H1 (cell line): ENCODE measurements around the gene SUZ12. TPM values are rescaled to one million over a fixed set of nuclear protein-coding genes. Genes with fewer than 3 reads are reported as not detected.

Source experiments
- CTCF ChIA-PET: fragments of 300-600 bp; sonication (Branson Sonifier 250); formaldehyde crosslinking; loops from one replicate; lab custom pipeline; 2021; ENCODE audit not compliant: partially characterized antibody; lab: Charles Lee
- POLR2A ChIA-PET: fragments of 300-600 bp; sonication (Branson Sonifier 250); formaldehyde crosslinking; loops from one replicate; lab custom pipeline; 2021; ENCODE audit warnings: inconsistent platforms; ENCODE audit not compliant: partially characterized antibody; lab: Charles Lee
- DNase-seq, 2 experiments: peaks; one replicate each; pipeline versions ENCODE4 v3.0.0 to v3.0.0-alpha.2; 2010 to 2022; ENCODE audit warnings: low spot score in 2 of 2, low read depth in 1 of 2, mixed read lengths in 1 of 2
- FAIRE-seq: peaks from 2 replicates; lab custom pipeline; 2011; peaks lifted over from hg19 to GRCh38; lab: Jason Lieb, UNC
- H2AFZ ChIP-seq: 2 replicates; pipeline ENCODE4 v1.8.1; 2012; ENCODE audit warnings: low read length, inconsistent platforms
- H2AK5ac ChIP-seq: 2 replicates; pipeline ENCODE4 v1.6.1; 2013; ENCODE audit warnings: low read depth, low read length
- H2BK120ac ChIP-seq: replicated peaks from 2 replicates; pipeline ENCODE3; 2013; ENCODE audit warnings: low read depth, low read length, inconsistent platforms
- H2BK12ac ChIP-seq: 2 replicates; pipeline ENCODE4 v1.6.1; 2013; ENCODE audit warnings: low read depth, low read length
- H2BK15ac ChIP-seq: 2 replicates; pipeline ENCODE4 v1.6.1; 2013; ENCODE audit warnings: low read length
- H2BK20ac ChIP-seq: 2 replicates; pipeline ENCODE4 v1.6.1; 2013; ENCODE audit warnings: low read length
- H2BK5ac ChIP-seq: 2 replicates; pipeline ENCODE4 v1.6.1; 2013; ENCODE audit warnings: low read depth, low read length
- H3K14ac ChIP-seq: 2 replicates; pipeline ENCODE4 v1.6.1; 2013; ENCODE audit warnings: inconsistent platforms; ENCODE audit not compliant: insufficient read length
- H3K18ac ChIP-seq: 2 replicates; pipeline ENCODE4 v1.6.1; 2013; ENCODE audit warnings: low read length; ENCODE audit errors: extremely low read depth
- H3K23ac ChIP-seq: 2 replicates; pipeline ENCODE4 v1.6.1; 2013; ENCODE audit warnings: inconsistent platforms; ENCODE audit not compliant: insufficient read length
- H3K23me2 ChIP-seq: 2 replicates; pipeline ENCODE4 v1.6.1; 2013; ENCODE audit warnings: low read depth, low read length
- H3K27ac ChIP-seq: 2 replicates; pipeline ENCODE4 v1.6.1; 2011; ENCODE audit warnings: low read depth, low read length, inconsistent platforms
- H3K27me3 ChIP-seq, 4 experiments: replicated peaks in 1 of 4; 1 replicate in 1 of 4; 2 replicates in 3 of 4; pipeline versions ENCODE4 v1.6.1 to v1.8.1; 2011 to 2013; ENCODE audit warnings: low read length in 3 of 4, mild to moderate bottlenecking in 3 of 4, inconsistent platforms in 2 of 4, mixed read lengths in 2 of 4, moderate library complexity in 1 of 4; ENCODE audit not compliant: control insufficient read depth in 3 of 4, insufficient read depth in 3 of 4; ENCODE audit errors: extremely low read depth in 1 of 4
- H3K36me3 ChIP-seq, 4 experiments: 2 replicates each; pipeline versions ENCODE4 v1.6.1 to v1.8.1; 2011 to 2013; ENCODE audit warnings: mild to moderate bottlenecking in 4 of 4, low read length in 3 of 4, moderate library complexity in 2 of 4, control low read depth in 1 of 4, inconsistent platforms in 1 of 4; ENCODE audit not compliant: insufficient read depth in 4 of 4, control insufficient read depth in 2 of 4
- H3K4ac ChIP-seq: replicated peaks from 2 replicates; pipeline ENCODE3; 2013; ENCODE audit warnings: low read length, low read depth, mixed read lengths, inconsistent platforms; ENCODE audit not compliant: insufficient read length
- H3K4me1 ChIP-seq, 4 experiments: replicated peaks in 1 of 4; 1 replicate in 1 of 4; 2 replicates in 3 of 4; pipeline versions ENCODE4 v1.6.1 to v1.8.1; 2011 to 2013; ENCODE audit warnings: low read length in 3 of 4, inconsistent platforms in 2 of 4, mixed read lengths in 1 of 4; ENCODE audit not compliant: insufficient read depth in 4 of 4, control insufficient read depth in 3 of 4
- H3K4me2 ChIP-seq, 2 experiments: 2 replicates each; pipeline versions ENCODE4 v1.6.1 to v1.8.1; 2011 to 2013; ENCODE audit warnings: low read depth in 2 of 2, low read length in 2 of 2, control low read depth in 1 of 2, inconsistent platforms in 1 of 2, mild to moderate bottlenecking in 1 of 2; ENCODE audit not compliant: insufficient read depth in 1 of 2
- H3K4me3 ChIP-seq, 4 experiments: fragments of 200-600, 300-600 bp in 1 of 4; sonication (generic), shearing (Covaris generic), sonication (Bioruptor Twin) in 1 of 4; 2 replicates each; pipeline versions ENCODE4 v1.5.1 to v1.8.1; 2011 to 2016; ENCODE audit warnings: low read length in 4 of 4, low read depth in 3 of 4, control low read depth in 2 of 4, inconsistent platforms in 2 of 4, mild to moderate bottlenecking in 2 of 4, mixed read lengths in 1 of 4, moderate library complexity in 1 of 4; ENCODE audit not compliant: insufficient read depth in 2 of 4; ENCODE audit errors: extremely low read depth in 1 of 4
- H3K56ac ChIP-seq: replicated peaks from 2 replicates; pipeline ENCODE3; 2013; ENCODE audit warnings: low read depth, mild to moderate bottlenecking, mixed read lengths, low read length, inconsistent platforms; ENCODE audit not compliant: insufficient read length
- H3K79me1 ChIP-seq: 2 replicates; pipeline ENCODE4 v1.6.1; 2013; ENCODE audit warnings: low read depth, low read length, control low read depth
- H3K79me2 ChIP-seq, 2 experiments: 2 replicates each; pipeline versions ENCODE4 v1.6.1 to v1.8.1; 2012 to 2013; ENCODE audit warnings: low read length in 2 of 2, mild to moderate bottlenecking in 2 of 2, inconsistent platforms in 1 of 2; ENCODE audit not compliant: insufficient read depth in 2 of 2, control insufficient read depth in 1 of 2
- H3K9ac ChIP-seq, 4 experiments: replicated peaks in 1 of 4; 1 replicate in 1 of 4; 2 replicates in 3 of 4; pipeline versions ENCODE4 v1.6.1 to v1.8.1; 2011 to 2013; ENCODE audit warnings: low read depth in 3 of 4, low read length in 3 of 4, control low read depth in 2 of 4, mild to moderate bottlenecking in 2 of 4, moderate library complexity in 2 of 4, inconsistent platforms in 1 of 4; ENCODE audit errors: extremely low read depth in 1 of 4
- H3K9me3 ChIP-seq, 2 experiments: 2 replicates each; pipeline versions ENCODE4 v1.6.1 to v1.8.1; 2012 to 2013; ENCODE audit warnings: mild to moderate bottlenecking in 2 of 2, moderate library complexity in 2 of 2, control low read depth in 1 of 2, inconsistent platforms in 1 of 2, low read depth in 1 of 2, low read length in 1 of 2, mixed read lengths in 1 of 2; ENCODE audit not compliant: insufficient read depth in 2 of 2
- H4K20me1 ChIP-seq, 2 experiments: replicated peaks in 1 of 2; 2 replicates each; pipeline versions ENCODE3 to v1.8.1; 2011 to 2013; ENCODE audit warnings: inconsistent platforms in 2 of 2, low read length in 2 of 2, mild to moderate bottlenecking in 1 of 2; ENCODE audit not compliant: insufficient read depth in 2 of 2, control insufficient read depth in 1 of 2
- H4K5ac ChIP-seq: 2 replicates; pipeline ENCODE4 v1.6.1; 2013; ENCODE audit warnings: low read length, low read depth, mixed read lengths, inconsistent platforms; ENCODE audit not compliant: insufficient read length
- H4K8ac ChIP-seq: 2 replicates; pipeline ENCODE4 v1.8.0; 2013; ENCODE audit warnings: mild to moderate bottlenecking, moderate library complexity, low read length, inconsistent platforms; ENCODE audit not compliant: insufficient read depth; ENCODE audit errors: extremely low read depth
- H4K91ac ChIP-seq: replicated peaks from 2 replicates; pipeline ENCODE3; 2013; ENCODE audit warnings: low read length, mixed read lengths, inconsistent platforms; ENCODE audit not compliant: insufficient read length
- CTCF ChIP-seq, 3 experiments: IDR thresholded peaks; 1 replicate in 2 of 3; 2 replicates in 1 of 3; pipeline versions ENCODE4 v1.5.1 to v1.6.1; 2011; ENCODE audit warnings: low read length in 3 of 3, mild to moderate bottlenecking in 3 of 3, inconsistent platforms in 2 of 3, low read depth in 1 of 3, moderate library complexity in 1 of 3; ENCODE audit not compliant: insufficient read depth in 1 of 3; ENCODE audit errors: control extremely low read depth in 1 of 3
- EGR1 ChIP-seq: IDR thresholded peaks from 2 replicates; pipeline ENCODE4 v1.6.1; 2011; ENCODE audit warnings: low read depth, low read length, borderline replicate concordance
- RXRA ChIP-seq: IDR thresholded peaks from 2 replicates; pipeline ENCODE4 v1.6.1; 2011; ENCODE audit warnings: low read depth, mild to moderate bottlenecking, low read length, moderate library complexity; ENCODE audit not compliant: insufficient read depth
- SAP30 ChIP-seq: fragments of 300-600 bp; sonication (generic); IDR thresholded peaks from 2 replicates; pipeline ENCODE4 v1.7.1; 2012; ENCODE audit warnings: low read length, moderate library complexity, mild to moderate bottlenecking, inconsistent platforms; ENCODE audit not compliant: insufficient read depth, insufficient replicate concordance
- SUZ12 ChIP-seq: fragments of 200-600 bp; sonication (generic); IDR thresholded peaks from 2 replicates; pipeline ENCODE4 v1.6.1; 2012; ENCODE audit warnings: mild to moderate bottlenecking, inconsistent platforms, low read length, moderate library complexity, mixed read lengths
- polyA plus RNA-seq, 7 experiments: library from polyadenylated mRNA; depleted of rRNA in 3 of 7; stranded (reverse) in 5 of 7; unstranded in 2 of 7; fragments of >200 nt in 5 of 7; fragments of 200-250 nt in 2 of 7; gene quantifications; 1 replicate in 5 of 7; 2 replicates in 1 of 7; 4 replicates in 1 of 7; pipeline versions ENCODE4 v1.2.1 to v1.2.3, GENCODE V29; 2011 to 2013; ENCODE audit warnings: missing spikeins in 2 of 7, mixed read lengths in 2 of 7
- total RNA-seq: library from RNA; stranded (reverse); fragmentation: NEBNext Ultra II Directional; extraction: Animal tissue kit (Norgen Biotek cat#: 25700); gene quantifications from 2 replicates; pipeline ENCODE4 v1.2.1, GENCODE V29; 2021

SUZ12 gene
- total and polyA plus RNA-seq, 2 of the 8 experiments (the other 6 are each of a cell fraction or from before 2014, with no cell fraction given) = 9.1 to 34.6 TPM

GRCh38 chr17:31908386-31908785, 28.4 kb upstream of the SUZ12 start:
- TF ChIP-seq EGR1 (no peak), SAP30 (no peak), CTCF (IDR thresholded peaks at IDR 0.05; ENCODE audit: control extremely low read depth in 1 of 3, insufficient read depth in 1 of 3, low read depth in 1 of 3, low read length in 3 of 3) (no peak), SUZ12 (no peak), RXRA (no peak)
- no peak for FAIRE-seq
- no peak for DNase-seq
- no peak overlapping the region for H2BK12ac ChIP-seq
- H3K14ac ChIP-seq = no peak overlapping the region
- H2BK120ac ChIP-seq = no peak overlapping the region
- H2AFZ ChIP-seq = no peak overlapping the region
- no peak overlapping the region for H3K4me3 ChIP-seq
- H3K79me2 ChIP-seq = no peaks in the 10 kb centered on the region
- H3K27ac ChIP-seq = no peak overlapping the region
- H4K91ac ChIP-seq = no peak overlapping the region
- H3K23me2 ChIP-seq = no peaks in the 10 kb centered on the region; the same call in 1 of the 2 replicates
- H3K9me3 ChIP-seq = no peaks in the 10 kb centered on the region
- H4K5ac ChIP-seq = no peak overlapping the region
- H3K4me1 ChIP-seq = no peaks in the 10 kb centered on the region
- no peak overlapping the region for H2BK20ac ChIP-seq
- no peak overlapping the region for H3K23ac ChIP-seq
- H3K56ac ChIP-seq = no peak overlapping the region
- H4K20me1 ChIP-seq = no peaks in the 10 kb centered on the region
- H3K9ac ChIP-seq = no peak overlapping the region
- no peak overlapping the region for H4K8ac ChIP-seq
- H2BK15ac ChIP-seq = no peak overlapping the region
- H3K79me1 ChIP-seq = no peaks in the 10 kb centered on the region
- H3K18ac ChIP-seq = no peak overlapping the region
- H2BK5ac ChIP-seq = no peak overlapping the region
- H3K36me3 ChIP-seq = no peaks in the 10 kb centered on the region
- CTCF ChIA-PET = no interaction called here
- no peaks in the 10 kb centered on the region for H3K27me3 ChIP-seq
- H3K4ac ChIP-seq = no peak overlapping the region
- no peak overlapping the region for H3K4me2 ChIP-seq
- POLR2A ChIA-PET = interaction anchor here (0.6 to 1.2 kb wide), 2 partner anchors 23 to 32 kb away, joined by 3 to 4 read pairs; no protein-coding TSS in a partner anchor
- H2AK5ac ChIP-seq = no peak overlapping the region
